ENCODE data around the gene NEO1. TPM values are rescaled to one million over a fixed set of nuclear protein-coding genes. Genes with fewer than 3 reads are reported as not detected.

The NEO1 gene
- total and polyA plus RNA-seq, 7 experiments from 2014 or later = 1.4 to 9.5 (median 6.4) TPM

GRCh38 chr15:73028831-73029451 is 23.3 kb upstream of the NEO1 start:
- H3K27me3 Mint-ChIP-seq = peaks cover 23 to 41% (median 37%) of the 10 kb centered on the region in 5 donors
- DNase-seq = no peak
- CTCF ChIA-PET = no interaction called here

GRCh38 chr15:73030122-73030679 is 22.1 kb upstream of the NEO1 start:
- intact Hi-C loops (cut with micrococcal nuclease) = no loop called here
- Histone ChIP-seq H3K36me3 (ENCODE audit: control insufficient read depth in 2 of 3, insufficient read depth in 3 of 3, low read length in 3 of 3) (no peaks in the 10 kb centered on the region), H3K4me3 (ENCODE audit: low read length) (no peak overlapping the region), H3K9me3 (ENCODE audit: control insufficient read depth in 2 of 3, low read length in 3 of 3) (no peaks in the 10 kb centered on the region), H3K4me1 (ENCODE audit: control insufficient read depth in 2 of 2, insufficient read depth in 2 of 2, low read length in 2 of 2) (no peaks in the 10 kb centered on the region), H3K27me3 (ENCODE audit: control insufficient read depth in 2 of 2, insufficient read depth in 2 of 2, low read length in 2 of 2) (no peaks in the 10 kb centered on the region), H3K27ac (ENCODE audit: low read depth, low read length) (no peak overlapping the region)
- ATAC-seq (no peak), DNase-seq (no peak)
- Mint-ChIP-seq H3K4me1 (peaks cover 0 to 2% (median 0%) of the 10 kb centered on the region in 7 donors), H3K27me3 (peaks cover 23 to 41% (median 39%) of the 10 kb centered on the region in 5 donors), H3K36me3 (no peaks in the 10 kb centered on the region), H3K4me3 (no peak overlapping the region), H3K27ac (no peak overlapping the region), H3K9me3 (no peaks in the 10 kb centered on the region)
- POLR2A ChIA-PET = no interaction called here
- CTCF ChIA-PET = interaction anchor here (0.6 kb wide), 1 partner anchor 38 kb away, joined by 3 read pairs; no protein-coding TSS in a partner anchor

More at GRCh38 chr15:73028831-73029451, 23.3 kb upstream of the NEO1 start:
- Mint-ChIP-seq H3K4me1 (peaks cover 0 to 2% (median 0%) of the 10 kb centered on the region in 7 donors), H3K27ac (no peak overlapping the region), H3K4me3 (no peak overlapping the region), H3K9me3 (no peaks in the 10 kb centered on the region), H3K36me3 (no peaks in the 10 kb centered on the region)
- Histone ChIP-seq H3K27ac (ENCODE audit: low read depth, low read length) (no peak overlapping the region), H3K9me3 (ENCODE audit: control insufficient read depth in 2 of 3, low read length in 3 of 3) (no peaks in the 10 kb centered on the region), H3K4me1 (ENCODE audit: control insufficient read depth in 2 of 2, insufficient read depth in 2 of 2, low read length in 2 of 2) (no peaks in the 10 kb centered on the region), H3K27me3 (ENCODE audit: control insufficient read depth in 2 of 2, insufficient read depth in 2 of 2, low read length in 2 of 2) (no peaks in the 10 kb centered on the region), H3K4me3 (ENCODE audit: low read length) (no peak overlapping the region), H3K36me3 (ENCODE audit: control insufficient read depth in 2 of 3, insufficient read depth in 3 of 3, low read length in 3 of 3) (no peaks in the 10 kb centered on the region)
- POLR2A ChIA-PET = no interaction called here
- no peak for ATAC-seq
- intact Hi-C loops (cut with micrococcal nuclease) = no loop called here

- no peaks in the 10 kb centered on the region for H3K4me1 ChIP-seq (ENCODE audit: control insufficient read depth in 2 of 2, insufficient read depth in 2 of 2, low read length in 2 of 2)
- Mint-ChIP-seq H3K27ac (no peak overlapping the region), H3K9me3 (no peaks in the 10 kb centered on the region), H3K36me3 (no peaks in the 10 kb centered on the region), H3K4me3 (no peak overlapping the region), H3K4me1 (peaks cover 0 to 5% (median 0%) of the 10 kb centered on the region in 7 donors), H3K27me3 (peaks cover 23 to 43% (median 33%) of the 10 kb centered on the region in 5 donors)
- DNase-seq (no peak), ATAC-seq (no peak)
- no peak overlapping the region for H3K4me3 ChIP-seq (ENCODE audit: low read length)
- H3K9me3 ChIP-seq (ENCODE audit: control insufficient read depth in 2 of 3, low read length in 3 of 3) = no peaks in the 10 kb centered on the region
- ChIA-PET POLR2A (no interaction called here), CTCF (no interaction called here)
- intact Hi-C loops (cut with micrococcal nuclease) = no loop called here
- no peaks in the 10 kb centered on the region for H3K27me3 ChIP-seq (ENCODE audit: control insufficient read depth in 2 of 2, insufficient read depth in 2 of 2, low read length in 2 of 2)
- H3K36me3 ChIP-seq (ENCODE audit: control insufficient read depth in 2 of 3, insufficient read depth in 3 of 3, low read length in 3 of 3) = no peaks in the 10 kb centered on the region
- no peak overlapping the region for H3K27ac ChIP-seq (ENCODE audit: low read depth, low read length)
Measured at GRCh38 chr15:73031648-73032047, 20.6 kb upstream of the NEO1 start.

GRCh38 chr15:73033611-73034010 is 18.7 kb upstream of the NEO1 start:
- H3K27me3 Mint-ChIP-seq = peaks cover 14 to 43% (median 19%) of the 10 kb centered on the region in 5 donors
- ATAC-seq (no peak), DNase-seq (no peak)
- no peak overlapping the region for H3K27ac ChIP-seq (ENCODE audit: low read depth, low read length)
- intact Hi-C loops (cut with micrococcal nuclease) = no loop called here
- H3K36me3 ChIP-seq (ENCODE audit: control insufficient read depth in 2 of 3, insufficient read depth in 3 of 3, low read length in 3 of 3) = no peaks in the 10 kb centered on the region
- no peaks in the 10 kb centered on the region for H3K9me3 Mint-ChIP-seq
- POLR2A ChIA-PET = no interaction called here
- H3K4me3 ChIP-seq (ENCODE audit: low read length) = no peak overlapping the region
- no peaks in the 10 kb centered on the region for H3K27me3 ChIP-seq (ENCODE audit: control insufficient read depth in 2 of 2, insufficient read depth in 2 of 2, low read length in 2 of 2)
- H3K4me3 Mint-ChIP-seq = no peak overlapping the region
- no peak overlapping the region for H3K27ac Mint-ChIP-seq
- no peaks in the 10 kb centered on the region for H3K9me3 ChIP-seq (ENCODE audit: control insufficient read depth in 2 of 3, low read length in 3 of 3)
- no peaks in the 10 kb centered on the region for H3K4me1 ChIP-seq (ENCODE audit: control insufficient read depth in 2 of 2, insufficient read depth in 2 of 2, low read length in 2 of 2)
- peaks cover 0 to 3% (median 0%) of the 10 kb centered on the region in 7 donors for H3K4me1 Mint-ChIP-seq
- CTCF ChIA-PET = no interaction called here
- H3K36me3 Mint-ChIP-seq = no peaks in the 10 kb centered on the region

- no peaks in the 10 kb centered on the region for H3K27me3 ChIP-seq (ENCODE audit: control insufficient read depth in 2 of 2, insufficient read depth in 2 of 2, low read length in 2 of 2)
- DNase-seq (no peak), ATAC-seq (no peak)
- H3K4me3 ChIP-seq (ENCODE audit: low read length) = no peak overlapping the region
- no peak overlapping the region for H3K27ac ChIP-seq (ENCODE audit: low read depth, low read length)
- Mint-ChIP-seq H3K4me1 (peaks cover 0 to 3% (median 0%) of the 10 kb centered on the region in 7 donors), H3K36me3 (no peaks in the 10 kb centered on the region), H3K4me3 (no peak overlapping the region), H3K27me3 (peaks cover 12 to 43% (median 23%) of the 10 kb centered on the region in 5 donors), H3K27ac (no peak overlapping the region), H3K9me3 (no peaks in the 10 kb centered on the region)
- H3K36me3 ChIP-seq (ENCODE audit: control insufficient read depth in 2 of 3, insufficient read depth in 3 of 3, low read length in 3 of 3) = no peaks in the 10 kb centered on the region
- POLR2A ChIA-PET = no interaction called here
- intact Hi-C loops (cut with micrococcal nuclease) = no loop called here
- CTCF ChIA-PET = no interaction called here
- no peaks in the 10 kb centered on the region for H3K9me3 ChIP-seq (ENCODE audit: control insufficient read depth in 2 of 3, low read length in 3 of 3)
- no peaks in the 10 kb centered on the region for H3K4me1 ChIP-seq (ENCODE audit: control insufficient read depth in 2 of 2, insufficient read depth in 2 of 2, low read length in 2 of 2)
Measured at GRCh38 chr15:73034221-73034620, 18.0 kb upstream of the NEO1 start.

- CTCF ChIA-PET = no interaction called here
- Histone ChIP-seq H3K4me1 (ENCODE audit: control insufficient read depth in 2 of 2, insufficient read depth in 2 of 2, low read length in 2 of 2) (no peaks in the 10 kb centered on the region), H3K27me3 (ENCODE audit: control insufficient read depth in 2 of 2, insufficient read depth in 2 of 2, low read length in 2 of 2) (no peaks in the 10 kb centered on the region), H3K36me3 (ENCODE audit: control insufficient read depth in 2 of 3, insufficient read depth in 3 of 3, low read length in 3 of 3) (no peaks in the 10 kb centered on the region), H3K9me3 (ENCODE audit: control insufficient read depth in 2 of 3, low read length in 3 of 3) (no peaks in the 10 kb centered on the region), H3K27ac (ENCODE audit: low read depth, low read length) (no peak overlapping the region), H3K4me3 (ENCODE audit: low read length) (no peak overlapping the region)
- no peaks in the 10 kb centered on the region for H3K36me3 Mint-ChIP-seq
- peaks cover 0 to 3% (median 0%) of the 10 kb centered on the region in 7 donors for H3K4me1 Mint-ChIP-seq
- H3K4me3 Mint-ChIP-seq = no peak overlapping the region
- ATAC-seq (no peak), DNase-seq (no peak)
- H3K27ac Mint-ChIP-seq = no peak overlapping the region
- peaks cover 8 to 35% (median 23%) of the 10 kb centered on the region in 5 donors for H3K27me3 Mint-ChIP-seq
- no peaks in the 10 kb centered on the region for H3K9me3 Mint-ChIP-seq
- POLR2A ChIA-PET = no interaction called here
- intact Hi-C loops (cut with micrococcal nuclease) = no loop called here
Measured at GRCh38 chr15:73035221-73035620, 17.0 kb upstream of the NEO1 start.

- no peak overlapping the region for H3K4me3 ChIP-seq (ENCODE audit: low read length)
- no peaks in the 10 kb centered on the region for H3K27me3 ChIP-seq (ENCODE audit: control insufficient read depth in 2 of 2, insufficient read depth in 2 of 2, low read length in 2 of 2)
- Mint-ChIP-seq H3K27ac (no peak overlapping the region), H3K4me1 (peaks cover 0 to 3% (median 0%) of the 10 kb centered on the region in 7 donors), H3K27me3 (peaks cover 3 to 29% (median 9%) of the 10 kb centered on the region in 5 donors), H3K36me3 (no peaks in the 10 kb centered on the region), H3K9me3 (no peaks in the 10 kb centered on the region), H3K4me3 (no peak overlapping the region)
- DNase-seq (no peak), ATAC-seq (no peak)
- H3K4me1 ChIP-seq (ENCODE audit: control insufficient read depth in 2 of 2, insufficient read depth in 2 of 2, low read length in 2 of 2) = no peaks in the 10 kb centered on the region
- ChIA-PET POLR2A (no interaction called here), CTCF (no interaction called here)
- no peak overlapping the region for H3K27ac ChIP-seq (ENCODE audit: low read depth, low read length)
- intact Hi-C loops (cut with micrococcal nuclease) = no loop called here
- H3K9me3 ChIP-seq (ENCODE audit: control insufficient read depth in 2 of 3, low read length in 3 of 3) = no peaks in the 10 kb centered on the region
- H3K36me3 ChIP-seq (ENCODE audit: control insufficient read depth in 2 of 3, insufficient read depth in 3 of 3, low read length in 3 of 3) = no peaks in the 10 kb centered on the region
Measured at GRCh38 chr15:73038220-73038619, 14.0 kb upstream of the NEO1 start.
